Nephron (organoid): ENCODE data around the gene CCDC90B.
"Not testable (repeated sequence)": the region's sequence is repeated elsewhere in the genome, so short reads cannot be mapped to it uniquely, and the experiment has no call there.

ENCODE experiments used
- H3K27ac Mint-ChIP-seq, 3 experiments: 2 replicates each; pipeline ENCODE4 v1.8.0; 2020; ENCODE audit warnings: mixed read lengths in 3 of 3, mild to moderate bottlenecking in 2 of 3, moderate library complexity in 1 of 3
- H3K27me3 Mint-ChIP-seq: 2 replicates; pipeline ENCODE4 v1.8.0; 2021; ENCODE audit warnings: low read depth, mild to moderate bottlenecking, moderate library complexity, mixed read lengths
- H3K36me3 Mint-ChIP-seq: 2 replicates; pipeline ENCODE4 v1.8.0; 2020; ENCODE audit warnings: low read depth, mixed read lengths
- H3K4me1 Mint-ChIP-seq: 2 replicates; pipeline ENCODE4 v1.8.0; 2020; ENCODE audit warnings: mixed read lengths
- H3K4me3 Mint-ChIP-seq, 3 experiments: 2 replicates each; pipeline ENCODE4 v1.8.0; 2020; ENCODE audit warnings: mild to moderate bottlenecking in 3 of 3, mixed read lengths in 3 of 3, moderate library complexity in 2 of 3
- H3K9me3 Mint-ChIP-seq: 2 replicates; pipeline ENCODE4 v1.8.0; 2020; ENCODE audit warnings: mixed read lengths
- CTCF ChIP-seq, 3 experiments: fragments of 200-600 bp; sonication (generic); IDR thresholded peaks; one replicate each; pipeline ENCODE4 v1.5.0; 2021; ENCODE audit warnings: antibody characterized with exemption in 3 of 3; ENCODE audit not compliant: unreplicated experiment in 3 of 3

Gene CCDC90B

GRCh38 chr11:83310718-83311117, 24.6 kb upstream of the CCDC90B start:
- no peak for TF ChIP-seq CTCF (IDR thresholded peaks at IDR 0.05; ENCODE audit: unreplicated experiment in 3 of 3)
- Mint-ChIP-seq H3K4me1 (no peaks in the 10 kb centered on the region), H3K36me3 (no peaks in the 10 kb centered on the region), H3K27me3 (no peaks in the 10 kb centered on the region), H3K27ac (no peak overlapping the region), H3K4me3 (no peak overlapping the region), H3K9me3 (peaks cover 4% of the 10 kb centered on the region)

- not testable (repeated sequence) for H3K4me1 Mint-ChIP-seq, H3K36me3 Mint-ChIP-seq, H3K9me3 Mint-ChIP-seq, H3K27me3 Mint-ChIP-seq, H3K4me3 Mint-ChIP-seq, H3K27ac Mint-ChIP-seq
Observed at GRCh38 chr11:83308536-83308935, 22.4 kb upstream of the CCDC90B start.

GRCh38 chr11:83306200-83307080, 20.3 kb upstream of the CCDC90B start:
- H3K4me3 Mint-ChIP-seq: no peak overlapping the region

GRCh38 chr11:83303316-83303715, 17.1 kb upstream of the CCDC90B start:
- H3K4me3 Mint-ChIP-seq: no peak overlapping the region
- H3K36me3 Mint-ChIP-seq: no peaks in the 10 kb centered on the region
- H3K9me3 Mint-ChIP-seq: no peaks in the 10 kb centered on the region
- H3K4me1 Mint-ChIP-seq: no peaks in the 10 kb centered on the region
- TF ChIP-seq CTCF (IDR thresholded peaks at IDR 0.05; ENCODE audit: unreplicated experiment in 3 of 3): no peak
- H3K27ac Mint-ChIP-seq: no peak overlapping the region
- H3K27me3 Mint-ChIP-seq: peaks cover 3% of the 10 kb centered on the region

More at GRCh38 chr11:83306200-83307080, 20.3 kb upstream of the CCDC90B start:
- no peaks in the 10 kb centered on the region for H3K9me3 Mint-ChIP-seq
- no peak overlapping the region for H3K27ac Mint-ChIP-seq
- no peak for TF ChIP-seq CTCF (IDR thresholded peaks at IDR 0.05; ENCODE audit: unreplicated experiment in 3 of 3)
- H3K36me3 Mint-ChIP-seq: no peaks in the 10 kb centered on the region
- H3K27me3 Mint-ChIP-seq: peaks cover 3% of the 10 kb centered on the region
- H3K4me1 Mint-ChIP-seq: no peaks in the 10 kb centered on the region

DNA sequence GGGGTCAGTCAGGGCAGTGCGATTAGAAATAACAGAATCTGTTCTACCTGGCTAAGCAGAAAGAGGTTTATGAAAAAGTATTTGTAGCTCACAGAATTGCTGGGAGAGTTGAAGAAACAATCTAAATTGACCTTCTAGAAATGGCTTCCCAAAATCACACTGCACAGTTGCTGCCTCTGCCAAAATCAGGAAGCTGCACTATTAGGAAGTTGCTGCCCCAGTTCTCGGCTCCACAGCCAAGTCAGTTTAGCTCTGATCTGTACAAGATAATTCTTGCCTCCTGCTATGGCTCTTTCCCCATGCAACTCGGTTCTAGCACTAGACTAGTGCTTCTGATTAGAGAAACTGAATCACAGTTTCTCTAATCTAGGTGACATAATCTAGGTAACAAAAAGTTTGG, 16.0 kb upstream of the CCDC90B start:
- H3K9me3 Mint-ChIP-seq: no peaks in the 10 kb centered on the region
- no peaks in the 10 kb centered on the region for H3K4me1 Mint-ChIP-seq
- no peak overlapping the region for H3K27ac Mint-ChIP-seq
- H3K27me3 Mint-ChIP-seq: peaks cover 3% of the 10 kb centered on the region
- H3K36me3 Mint-ChIP-seq: no peaks in the 10 kb centered on the region
- TF ChIP-seq CTCF (IDR thresholded peaks at IDR 0.05; ENCODE audit: unreplicated experiment in 3 of 3): no peak
- H3K4me3 Mint-ChIP-seq: no peak overlapping the region

DNA sequence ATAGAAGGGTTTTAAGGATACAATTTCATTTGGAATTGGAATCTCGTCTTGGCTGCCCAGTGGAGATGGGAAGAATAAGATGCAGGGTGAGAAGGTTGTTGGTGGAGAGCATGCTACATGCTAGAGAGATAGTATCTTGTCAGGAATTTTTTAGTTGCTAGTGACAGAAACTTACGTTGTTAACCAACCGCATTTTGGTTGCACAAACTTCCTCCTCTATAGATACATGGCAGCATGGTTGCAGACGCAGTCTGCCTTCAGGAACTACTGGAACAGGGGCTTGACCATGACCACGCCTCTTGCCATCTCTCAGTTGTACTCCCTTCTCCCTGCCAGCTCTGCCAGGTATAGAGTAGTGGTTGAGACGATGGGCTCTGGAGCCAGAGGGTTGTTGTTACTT, 13.5 kb upstream of the CCDC90B start:
- no peak overlapping the region for H3K27ac Mint-ChIP-seq

More for the DNA sequence above, 13.5 kb upstream of the CCDC90B start:
- H3K4me1 Mint-ChIP-seq: no peaks in the 10 kb centered on the region
- H3K36me3 Mint-ChIP-seq: no peaks in the 10 kb centered on the region
- no peaks in the 10 kb centered on the region for H3K9me3 Mint-ChIP-seq
- H3K4me3 Mint-ChIP-seq: no peak overlapping the region
- H3K27me3 Mint-ChIP-seq: peaks cover 3% of the 10 kb centered on the region
- no peak for TF ChIP-seq CTCF (IDR thresholded peaks at IDR 0.05; ENCODE audit: unreplicated experiment in 3 of 3)
